ENCODE data around the gene IMP4.
A peak's percentile ranks its signal among the peaks of the same experiment; 100 is the strongest.

IMP4 gene

GRCh38 chr2:130342533-130343275 lies at the start of gene IMP4:
IMP4 (plus strand) TSS chr2:130342897; CDS start chr2:130342933, 36 bp downstream.
- peak within 1 kb of the TSS; percentile 90 for H2AFZ ChIP-seq (ENCODE audit: low read depth)
- peak within 1 kb of the TSS; percentile 79 for H3K9ac ChIP-seq
- H4K20me1 ChIP-seq (ENCODE audit: insufficient read depth) = no peaks in the 10 kb centered on the region
- peak within 1 kb of the TSS; percentile 70 for H3K27ac ChIP-seq
- H3K36me3 ChIP-seq (ENCODE audit: insufficient read depth) = no peaks in the 10 kb centered on the region; the same call in 1 of the 2 replicates
- no peak for TF ChIP-seq CTCF (conservative IDR thresholded peaks at IDR 0.05; ENCODE audit: low read depth, low read length)
- H3K4me3 ChIP-seq (IDR thresholded peaks at IDR 0.05; ENCODE audit: insufficient read depth, low read depth, low read length) = peak within 1 kb of the TSS; percentile 31
- H3K27me3 ChIP-seq (ENCODE audit: insufficient read depth, low read depth) = no peaks in the 10 kb centered on the region
- peak within 1 kb of the TSS; percentile 63 for H3K4me2 ChIP-seq
- H3K4me1 ChIP-seq (ENCODE audit: low read depth, poor library complexity, severe bottlenecking) = peaks cover 7% of the 10 kb centered on the region
- peaks cover 14% of the 10 kb centered on the region for H3K79me2 ChIP-seq (ENCODE audit: insufficient read depth, low read depth)

- Histone ChIP-seq H3K4me1 (ENCODE audit: low read depth, poor library complexity, severe bottlenecking) (no peaks in the 10 kb centered on the region), H3K4me3 (IDR thresholded peaks at IDR 0.05; ENCODE audit: insufficient read depth, low read depth, low read length) (no peak overlapping the region), H3K27me3 (ENCODE audit: insufficient read depth, low read depth) (no peaks in the 10 kb centered on the region), H3K79me2 (ENCODE audit: insufficient read depth, low read depth) (no peaks in the 10 kb centered on the region), H3K36me3 (ENCODE audit: insufficient read depth) (no peaks in the 10 kb centered on the region), H3K9ac (no peak overlapping the region), H4K20me1 (ENCODE audit: insufficient read depth) (no peaks in the 10 kb centered on the region), H3K4me2 (no peak overlapping the region), H3K27ac (no peak overlapping the region), H2AFZ (ENCODE audit: low read depth) (no peak overlapping the region)
- no peak for TF ChIP-seq CTCF (conservative IDR thresholded peaks at IDR 0.05; ENCODE audit: low read depth, low read length)
Observed at GRCh38 chr2:130300258-130300969, 42.3 kb upstream of the IMP4 start.

- Histone ChIP-seq H4K20me1 (ENCODE audit: insufficient read depth) (no peaks in the 10 kb centered on the region), H3K27me3 (ENCODE audit: insufficient read depth, low read depth) (no peaks in the 10 kb centered on the region), H3K36me3 (ENCODE audit: insufficient read depth) (no peaks in the 10 kb centered on the region), H3K27ac (no peak overlapping the region), H3K9ac (no peak overlapping the region), H3K4me2 (no peak overlapping the region), H3K4me1 (ENCODE audit: low read depth, poor library complexity, severe bottlenecking) (no peaks in the 10 kb centered on the region), H3K79me2 (ENCODE audit: insufficient read depth, low read depth) (no peaks in the 10 kb centered on the region), H2AFZ (ENCODE audit: low read depth) (no peak overlapping the region), H3K4me3 (IDR thresholded peaks at IDR 0.05; ENCODE audit: insufficient read depth, low read depth, low read length) (no peak overlapping the region)
- TF ChIP-seq CTCF (conservative IDR thresholded peaks at IDR 0.05; ENCODE audit: low read depth, low read length) = no peak
Observed at GRCh38 chr2:130300970-130301348, 41.7 kb upstream of the IMP4 start.

GRCh38 chr2:130302164-130302886 lies 40.4 kb upstream of the IMP4 start:
- no peak overlapping the region for H3K9ac ChIP-seq
- TF ChIP-seq CTCF (conservative IDR thresholded peaks at IDR 0.05; ENCODE audit: low read depth, low read length) = no peak

More at GRCh38 chr2:130302164-130302886, 40.4 kb upstream of the IMP4 start:
- no peaks in the 10 kb centered on the region for H3K36me3 ChIP-seq (ENCODE audit: insufficient read depth)
- H3K27ac ChIP-seq = no peak overlapping the region
- H3K4me1 ChIP-seq (ENCODE audit: low read depth, poor library complexity, severe bottlenecking) = no peaks in the 10 kb centered on the region
- no peak overlapping the region for H2AFZ ChIP-seq (ENCODE audit: low read depth)
- no peaks in the 10 kb centered on the region for H4K20me1 ChIP-seq (ENCODE audit: insufficient read depth)
- no peaks in the 10 kb centered on the region for H3K79me2 ChIP-seq (ENCODE audit: insufficient read depth, low read depth)
- no peak overlapping the region for H3K4me3 ChIP-seq (IDR thresholded peaks at IDR 0.05; ENCODE audit: insufficient read depth, low read depth, low read length)
- no peaks in the 10 kb centered on the region for H3K27me3 ChIP-seq (ENCODE audit: insufficient read depth, low read depth)
- no peak overlapping the region for H3K4me2 ChIP-seq
